ENCODE results near the gene PVRIG. TPM values are rescaled to one million over a fixed set of nuclear protein-coding genes. Genes with fewer than 3 reads are reported as not detected.

Gene PVRIG
- total RNA-seq, 2 experiments from 2014 or later = 83.3 to 86.6 TPM

GRCh38 chr7:100200693-100201092 lies 19.1 kb upstream of the PVRIG start:
- Histone ChIP-seq H3K4me2 (ENCODE audit: low read length) (peak overlapping the region; percentile 73), H3K27ac (ENCODE audit: low read depth, low read length, poor library complexity, severe bottlenecking) (peak overlapping the region; percentile 59), H3K79me2 (ENCODE audit: insufficient read depth, low read depth, low read length) (no peaks in the 10 kb centered on the region), H3K9me2 (ENCODE audit: insufficient read depth, low read length) (no peaks in the 10 kb centered on the region), H3K36me3 (ENCODE audit: insufficient read depth, low read length) (peaks cover 29% of the 10 kb centered on the region; the same call in 1 of the 2 replicates), H2AFZ (ENCODE audit: low read length) (no peak overlapping the region), H3K4me1 (ENCODE audit: insufficient read depth, low read length, poor library complexity, severe bottlenecking) (peaks cover 89% of the 10 kb centered on the region), H3K9me3 (ENCODE audit: low read length) (no peaks in the 10 kb centered on the region), H4K20me1 (ENCODE audit: insufficient read depth, low read length) (no peaks in the 10 kb centered on the region), H3K4me3 (ENCODE audit: low read depth, low read length, poor library complexity, severe bottlenecking) (peak overlapping the region; percentile 44)
- BruUV-seq (replicated peaks) = no TSS peak
- ChIA-PET POLR2A (interaction anchor here (1.1 to 3.7 kb wide), 5 partner anchors 8 to 23 kb away, joined by 3 to 25 read pairs (median 7); partner anchors contain the start of genes GPC2 and STAG3), CTCF (ENCODE audit: unreplicated experiment) (no interaction called here)
- no peak for DNase-seq (ENCODE audit: low spot score)
- intact Hi-C loops (cut with micrococcal nuclease; ENCODE audit: unreplicated experiment) = no loop called here
- no peak for TF ChIP-seq EZH2phosphoT487 (IDR thresholded peaks at IDR 0.05; ENCODE audit: borderline replicate concordance, low read depth, low read length)
- TF ChIP-seq CTCF (conservative IDR thresholded peaks at IDR 0.05; ENCODE audit: low read length) = no peak

GRCh38 chr7:100204454-100204853 lies 15.3 kb upstream of the PVRIG start:
- H3K9me2 ChIP-seq (ENCODE audit: insufficient read depth, low read length) = no peaks in the 10 kb centered on the region
- no peaks in the 10 kb centered on the region for H4K20me1 ChIP-seq (ENCODE audit: insufficient read depth, low read length)
- peaks cover 68% of the 10 kb centered on the region for H3K4me1 ChIP-seq (ENCODE audit: insufficient read depth, low read length, poor library complexity, severe bottlenecking)
- no peak for DNase-seq (ENCODE audit: low spot score)
- BruUV-seq (replicated peaks) = no TSS peak
- H3K9me3 ChIP-seq (ENCODE audit: low read length) = no peaks in the 10 kb centered on the region
- no peaks in the 10 kb centered on the region for H3K79me2 ChIP-seq (ENCODE audit: insufficient read depth, low read depth, low read length)
- peak overlapping the region; percentile 38; the same call in 1 of the 2 replicates for H3K4me2 ChIP-seq (ENCODE audit: low read length)
- H3K27ac ChIP-seq (ENCODE audit: low read depth, low read length, poor library complexity, severe bottlenecking) = peak overlapping the region; percentile 30
- peak overlapping the region; percentile 30; the same call in 1 of the 2 replicates for H2AFZ ChIP-seq (ENCODE audit: low read length)
- intact Hi-C loops (cut with micrococcal nuclease; ENCODE audit: unreplicated experiment) = no loop called here
- peaks cover 26% of the 10 kb centered on the region; the same call in 1 of the 2 replicates for H3K36me3 ChIP-seq (ENCODE audit: insufficient read depth, low read length)
- POLR2A ChIA-PET = interaction anchor here (0.8 to 1.1 kb wide), 2 partner anchors 8 to 9 kb away, joined by 3 to 5 read pairs; no protein-coding TSS in a partner anchor
- CTCF ChIA-PET (ENCODE audit: unreplicated experiment) = no interaction called here
- TF ChIP-seq CTCF (conservative IDR thresholded peaks at IDR 0.05; ENCODE audit: low read length) (no peak), EZH2phosphoT487 (IDR thresholded peaks at IDR 0.05; ENCODE audit: borderline replicate concordance, low read depth, low read length) (no peak)
- no peak overlapping the region for H3K4me3 ChIP-seq (ENCODE audit: low read depth, low read length, poor library complexity, severe bottlenecking)

- CTCF ChIA-PET (ENCODE audit: unreplicated experiment) = no interaction called here
These were observed 10.8 kb upstream of the PVRIG start for GRCh38 chr7:100208911-100209408.

More at GRCh38 chr7:100208911-100209408, 10.8 kb upstream of the PVRIG start:
- H4K20me1 ChIP-seq (ENCODE audit: insufficient read depth, low read length) = no peaks in the 10 kb centered on the region
- H3K9me2 ChIP-seq (ENCODE audit: insufficient read depth, low read length) = no peaks in the 10 kb centered on the region
- no peaks in the 10 kb centered on the region for H3K79me2 ChIP-seq (ENCODE audit: insufficient read depth, low read depth, low read length)
- BruUV-seq (replicated peaks) = no TSS peak
- H3K27ac ChIP-seq (ENCODE audit: low read depth, low read length, poor library complexity, severe bottlenecking) = peak overlapping the region; percentile 9
- peak overlapping the region; percentile 21 for H3K4me2 ChIP-seq (ENCODE audit: low read length)
- TF ChIP-seq CTCF (conservative IDR thresholded peaks at IDR 0.05; ENCODE audit: low read length) (no peak), EZH2phosphoT487 (IDR thresholded peaks at IDR 0.05; ENCODE audit: borderline replicate concordance, low read depth, low read length) (no peak)
- intact Hi-C loops (cut with micrococcal nuclease; ENCODE audit: unreplicated experiment) = no loop called here
- no peaks in the 10 kb centered on the region for H3K9me3 ChIP-seq (ENCODE audit: low read length)
- H2AFZ ChIP-seq (ENCODE audit: low read length) = no peak overlapping the region
- peaks cover 16% of the 10 kb centered on the region; the same call in 1 of the 2 replicates for H3K36me3 ChIP-seq (ENCODE audit: insufficient read depth, low read length)
- H3K4me1 ChIP-seq (ENCODE audit: insufficient read depth, low read length, poor library complexity, severe bottlenecking) = peaks cover 64% of the 10 kb centered on the region
- POLR2A ChIA-PET = interaction anchor here (1.4 to 3.0 kb wide), 4 partner anchors 8 to 15 kb away, joined by 5 to 25 read pairs (median 10); no protein-coding TSS in a partner anchor
- no peak for DNase-seq (ENCODE audit: low spot score)
- H3K4me3 ChIP-seq (ENCODE audit: low read depth, low read length, poor library complexity, severe bottlenecking) = no peak overlapping the region

Measured in OCI-LY7 (cell line).